AG04449 (cell line): Measurements from ENCODE around the gene LMLN.

ENCODE experiments used
- CTCF ChIA-PET: fragments of 350-600 bp; formaldehyde crosslinking; extraction: SDS; loops from one replicate; lab custom pipeline; 2021; ENCODE audit warnings: antibody characterized with exemption; lab: Yijun Ruan, JAX
- POLR2A ChIA-PET: fragments of 400-600, 350-600 bp; formaldehyde crosslinking; extraction: SDS; loops from one replicate; lab custom pipeline; 2020; ENCODE audit warnings: antibody characterized with exemption, inconsistent platforms; lab: Yijun Ruan, JAX
- DNase-seq: peaks from one replicate; pipeline ENCODE4 v3.0.0-alpha.2; 2010; ENCODE audit warnings: low read depth, low spot score
- H3K4me3 ChIP-seq: 2 replicates; pipeline ENCODE4 v1.5.1; 2011; ENCODE audit warnings: low read depth, mild to moderate bottlenecking, control low read depth, low read length
- CTCF ChIP-seq: IDR thresholded peaks from one replicate; pipeline ENCODE4 v1.5.1; 2011; ENCODE audit warnings: mild to moderate bottlenecking, moderate library complexity, low read length, control low read depth, inconsistent platforms; ENCODE audit not compliant: insufficient read depth; ENCODE audit errors: missing control alignments

Gene LMLN

GRCh38 chr3:198018416-198018815 lies 58.4 kb downstream of the LMLN start:
- H3K4me3 ChIP-seq: no peak overlapping the region
- no peak for TF ChIP-seq CTCF
- ChIA-PET POLR2A (no interaction called here), CTCF (no interaction called here)
- no peak for DNase-seq

DNA sequence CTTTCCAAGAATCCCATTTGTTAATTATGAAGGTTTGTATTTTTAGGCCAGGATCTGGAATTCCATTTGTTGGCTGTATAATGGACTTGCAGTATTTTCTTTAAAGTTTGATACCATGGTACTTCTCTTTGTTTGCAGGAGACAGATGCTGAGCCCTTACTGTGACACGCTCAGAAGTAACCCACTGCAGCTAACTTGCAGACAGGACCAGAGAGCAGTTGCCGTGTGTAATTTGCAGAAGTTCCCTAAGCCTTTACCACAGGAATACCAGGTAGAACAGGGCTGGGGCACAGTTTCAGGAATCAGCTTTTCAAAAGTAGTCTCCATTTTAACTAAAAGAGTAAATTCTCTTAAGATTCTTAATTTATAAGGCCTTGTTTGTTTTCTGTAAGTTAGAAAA lies 59.1 kb downstream of the LMLN start:
- POLR2A ChIA-PET: no interaction called here
- TF ChIP-seq CTCF: no peak
- H3K4me3 ChIP-seq: no peak overlapping the region
- CTCF ChIA-PET: no interaction called here
- no peak for DNase-seq

GRCh38 chr3:198021320-198021719 lies 61.3 kb downstream of the LMLN start:
- H3K4me3 ChIP-seq: no peak overlapping the region
- ChIA-PET POLR2A (no interaction called here), CTCF (no interaction called here)
- no peak for TF ChIP-seq CTCF
- no peak for DNase-seq

DNA sequence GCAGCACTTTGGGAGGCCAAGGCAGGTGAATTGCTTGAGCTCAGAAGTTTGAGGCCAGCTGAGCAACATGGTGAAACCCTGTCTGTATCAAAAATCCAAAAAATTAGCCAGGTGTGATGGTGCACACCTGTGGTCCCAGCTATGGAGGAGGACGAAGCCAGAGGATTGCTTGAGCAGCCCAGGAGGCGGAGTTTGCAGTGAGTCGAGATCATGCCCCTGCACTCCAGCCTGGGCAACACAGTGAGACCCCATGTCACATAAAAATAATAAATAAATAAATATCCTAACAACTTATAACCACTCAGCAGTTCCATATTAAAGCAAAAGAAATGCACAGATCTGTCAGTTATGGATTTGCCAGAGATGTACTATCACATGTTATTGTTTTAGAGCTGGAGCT lies 62.6 kb downstream of the LMLN start:
- ChIA-PET CTCF (no interaction called here), POLR2A (no interaction called here)
- H3K4me3 ChIP-seq: no peak overlapping the region
- no peak for TF ChIP-seq CTCF
- no peak for DNase-seq

- POLR2A ChIA-PET: no interaction called here
- TF ChIP-seq CTCF: no peak
- no peak overlapping the region for H3K4me3 ChIP-seq
- CTCF ChIA-PET: no interaction called here
- DNase-seq: no peak
Measured at GRCh38 chr3:198025644-198026043, 65.6 kb downstream of the LMLN start.

- ChIA-PET POLR2A (no interaction called here), CTCF (no interaction called here)
- no peak overlapping the region for H3K4me3 ChIP-seq
- DNase-seq: no peak
- no peak for TF ChIP-seq CTCF
Measured at GRCh38 chr3:198026620-198027019, 66.6 kb downstream of the LMLN start.
